Measurements from ENCODE around the gene CCDC137. TPM values are rescaled to one million over a fixed set of nuclear protein-coding genes. Genes with fewer than 3 reads are reported as not detected.
"Not testable (repeated sequence)": the region's sequence is repeated elsewhere in the genome, so short reads cannot be mapped to it uniquely, and the experiment has no call there.

CCDC137 gene
- total and polyA plus RNA-seq, 5 donors from 2014 or later = 10.2 to 30.4 (median 12.4) TPM

DNA sequence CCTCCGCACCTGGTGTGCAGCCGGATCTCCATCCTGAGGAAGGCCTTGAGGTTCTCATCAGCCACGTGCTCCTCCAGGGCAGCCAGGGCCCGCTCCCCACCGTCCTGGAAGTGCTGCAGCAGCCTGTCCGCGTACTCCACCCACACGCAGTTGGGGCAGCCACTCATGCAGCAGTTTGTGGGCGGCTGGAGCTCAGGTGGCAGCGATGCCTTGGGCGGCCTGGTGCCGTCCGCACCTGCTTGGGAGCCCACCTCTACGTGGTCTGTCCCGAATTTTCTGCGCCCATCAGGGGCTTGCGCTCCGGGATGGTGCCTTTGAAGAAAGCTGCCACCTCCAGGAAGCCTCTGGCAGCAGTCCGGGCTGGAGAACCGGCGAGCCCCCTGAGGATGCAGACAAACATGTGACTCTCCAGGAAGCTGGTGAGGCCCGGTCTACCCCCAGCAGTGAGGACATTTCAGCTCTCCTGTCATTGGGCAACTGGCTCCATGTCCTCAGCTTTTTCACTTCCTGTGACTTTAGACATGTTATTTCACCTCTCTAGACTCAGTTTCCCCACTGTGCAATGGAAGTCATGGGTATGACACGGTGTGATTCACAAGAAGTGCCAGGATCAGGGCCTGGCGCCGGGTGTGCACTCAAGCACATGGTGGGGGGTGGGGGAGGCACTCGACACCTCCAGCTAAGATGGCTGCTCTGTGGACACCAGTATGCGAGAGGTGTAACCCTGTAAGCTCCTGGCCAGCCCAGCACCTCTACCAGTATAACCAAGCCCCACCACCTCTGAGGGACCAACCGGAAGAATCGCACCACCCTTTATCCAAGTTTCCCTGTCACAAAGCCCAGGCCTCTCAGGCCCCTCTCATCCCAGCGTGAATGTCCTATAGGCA, 1.1 kb upstream of the CCDC137 start:
- no peaks in the 10 kb centered on the region for H3K27me3 Mint-ChIP-seq
- ATAC-seq (ENCODE audit: low read depth in 2 of 2) = peak; percentile 15 to 19
- H3K4me3 ChIP-seq (ENCODE audit: low read depth, low read length) = peak overlapping the region; percentile 83

DNA sequence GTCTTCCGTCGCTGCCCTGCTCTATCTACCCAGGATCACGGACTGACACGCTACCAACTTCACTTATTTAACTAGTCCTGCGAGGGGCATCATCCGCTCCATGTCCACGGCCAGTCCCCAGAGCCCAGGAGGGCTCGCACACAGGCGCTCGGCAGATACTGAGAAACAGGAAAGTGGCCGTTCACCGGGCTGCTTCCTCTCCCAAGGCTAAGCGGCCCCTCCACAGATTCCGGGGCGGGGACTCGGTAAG, 520 bp upstream of the CCDC137 start:
- Mint-ChIP-seq H3K4me1 (peaks cover 8 to 55% (median 22%) of the 10 kb centered on the region in 4 donors), H3K27ac (peak overlapping the region; percentile 93 to 95 (median 94)), H3K4me3 (peak overlapping the region; percentile 94 to 100 (median 96)), H3K27me3 (no peaks in the 10 kb centered on the region), H3K9me3 (peaks cover 0 to 2% (median 0%) of the 10 kb centered on the region in 7 donors), H3K36me3 (peaks cover 7% of the 10 kb centered on the region)
- no peaks in the 10 kb centered on the region for H3K9me3 ChIP-seq (ENCODE audit: control insufficient read depth in 2 of 2, low read length in 2 of 2)
- H3K27ac ChIP-seq (ENCODE audit: insufficient read depth, low read length, poor library complexity, severe bottlenecking) = peak overlapping the region; percentile 90
- H3K4me3 ChIP-seq (ENCODE audit: low read depth, low read length) = peak overlapping the region; percentile 83
- ATAC-seq (ENCODE audit: low read depth in 2 of 2) (peak; percentile 9 to 17), DNase-seq (peak in 1 of 3 donors; percentile 60)
- peaks cover 17% of the 10 kb centered on the region for H3K36me3 ChIP-seq (ENCODE audit: control insufficient read depth, insufficient read depth, low read length)
- peaks cover 43% of the 10 kb centered on the region for H3K4me1 ChIP-seq (ENCODE audit: control insufficient read depth, insufficient read depth, low read length, poor library complexity, severe bottlenecking)
- H3K27me3 ChIP-seq (ENCODE audit: control insufficient read depth, insufficient read depth, low read length) = no peaks in the 10 kb centered on the region

More for the DNA sequence above, 1.1 kb upstream of the CCDC137 start:
- DNase-seq = peak in 2 of 3 donors; percentile 29 to 71
- H3K36me3 Mint-ChIP-seq = peaks cover 7% of the 10 kb centered on the region
- no peaks in the 10 kb centered on the region for H3K9me3 ChIP-seq (ENCODE audit: control insufficient read depth in 2 of 2, low read length in 2 of 2)
- peak overlapping the region; percentile 90 for H3K27ac ChIP-seq (ENCODE audit: insufficient read depth, low read length, poor library complexity, severe bottlenecking)
- peak overlapping the region; percentile 94 to 100 (median 96) for H3K4me3 Mint-ChIP-seq
- peaks cover 0 to 2% (median 0%) of the 10 kb centered on the region in 7 donors for H3K9me3 Mint-ChIP-seq
- no peaks in the 10 kb centered on the region for H3K27me3 ChIP-seq (ENCODE audit: control insufficient read depth, insufficient read depth, low read length)
- peak overlapping the region; percentile 93 to 95 (median 94) for H3K27ac Mint-ChIP-seq
- H3K4me1 ChIP-seq (ENCODE audit: control insufficient read depth, insufficient read depth, low read length, poor library complexity, severe bottlenecking) = peaks cover 43% of the 10 kb centered on the region
- peaks cover 13% of the 10 kb centered on the region for H3K36me3 ChIP-seq (ENCODE audit: control insufficient read depth, insufficient read depth, low read length)
- peaks cover 8 to 55% (median 22%) of the 10 kb centered on the region in 4 donors for H3K4me1 Mint-ChIP-seq

DNA sequence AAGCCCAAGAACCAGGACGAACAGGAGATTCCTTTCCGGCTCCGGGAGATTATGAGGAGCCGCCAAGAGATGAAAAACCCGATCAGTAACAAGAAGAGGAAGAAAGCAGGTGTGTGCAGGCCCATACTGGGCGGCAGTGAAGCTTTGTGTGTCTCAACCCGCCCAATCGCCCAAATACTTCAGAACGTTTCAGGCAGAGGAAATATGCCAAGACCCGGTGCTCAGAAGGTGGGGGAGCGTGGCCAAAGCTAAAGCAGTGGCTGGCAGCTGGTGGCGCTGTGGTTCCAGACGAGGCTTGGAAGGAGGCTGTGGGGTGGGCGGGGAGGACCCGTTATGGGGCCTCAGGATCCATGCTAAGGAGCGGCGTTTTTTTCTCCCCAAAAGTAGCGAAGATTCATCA, 1.2 kb downstream of the CCDC137 start:
- peaks cover 34% of the 10 kb centered on the region for H3K36me3 ChIP-seq (ENCODE audit: control insufficient read depth, insufficient read depth, low read length)
- DNase-seq (no peak), ATAC-seq (ENCODE audit: low read depth in 2 of 2) (no peak)
- peaks cover 8 to 50% (median 21%) of the 10 kb centered on the region in 4 donors for H3K4me1 Mint-ChIP-seq
- H3K27ac ChIP-seq (ENCODE audit: insufficient read depth, low read length, poor library complexity, severe bottlenecking) = no peak overlapping the region
- H3K27me3 ChIP-seq (ENCODE audit: control insufficient read depth, insufficient read depth, low read length) = no peaks in the 10 kb centered on the region
- H3K4me3 Mint-ChIP-seq = peak overlapping the region; percentile 88 to 100 (median 96)
- peak overlapping the region; percentile 53 to 93 (median 83) for H3K27ac Mint-ChIP-seq
- no peaks in the 10 kb centered on the region for H3K9me3 ChIP-seq (ENCODE audit: control insufficient read depth in 2 of 2, low read length in 2 of 2)
- peaks cover 7% of the 10 kb centered on the region for H3K36me3 Mint-ChIP-seq
- peaks cover 38% of the 10 kb centered on the region for H3K4me1 ChIP-seq (ENCODE audit: control insufficient read depth, insufficient read depth, low read length, poor library complexity, severe bottlenecking)
- peaks cover 0 to 2% (median 0%) of the 10 kb centered on the region in 7 donors for H3K9me3 Mint-ChIP-seq
- no peaks in the 10 kb centered on the region for H3K27me3 Mint-ChIP-seq
- no peak overlapping the region for H3K4me3 ChIP-seq (ENCODE audit: low read depth, low read length)

DNA sequence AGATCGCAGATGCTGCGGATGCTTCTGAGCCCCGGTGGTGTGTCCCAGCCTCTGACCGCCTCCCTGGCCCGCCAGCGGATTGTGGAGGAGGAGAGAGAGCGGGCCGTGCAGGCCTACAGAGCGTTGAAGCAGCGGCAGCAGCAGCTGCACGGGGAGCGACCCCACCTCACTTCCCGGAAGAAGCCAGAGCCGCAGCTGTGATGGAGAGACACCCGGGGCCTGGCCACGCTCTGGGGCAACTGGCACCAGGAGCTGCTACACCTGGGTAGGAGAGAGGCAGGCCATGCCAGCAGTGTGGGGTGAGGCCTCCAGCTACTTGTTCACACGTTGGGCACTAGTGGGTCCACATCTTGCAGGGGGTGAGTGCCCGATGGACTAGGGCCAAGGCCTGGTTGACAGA, 6.0 kb downstream of the CCDC137 start:
- no peak overlapping the region for H3K27ac ChIP-seq (ENCODE audit: insufficient read depth, low read length, poor library complexity, severe bottlenecking)
- no peak overlapping the region for H3K4me3 Mint-ChIP-seq
- no peaks in the 10 kb centered on the region for H3K27me3 Mint-ChIP-seq
- ATAC-seq (ENCODE audit: low read depth in 2 of 2) (no peak), DNase-seq (no peak)
- peaks cover 43% of the 10 kb centered on the region for H3K36me3 ChIP-seq (ENCODE audit: control insufficient read depth, insufficient read depth, low read length)
- no peak overlapping the region for H3K27ac Mint-ChIP-seq
- H3K4me3 ChIP-seq (ENCODE audit: low read depth, low read length) = no peak overlapping the region
- H3K9me3 Mint-ChIP-seq = no peaks in the 10 kb centered on the region
- peaks cover 9 to 25% (median 12%) of the 10 kb centered on the region in 4 donors for H3K4me1 Mint-ChIP-seq
- no peaks in the 10 kb centered on the region for H3K9me3 ChIP-seq (ENCODE audit: control insufficient read depth in 2 of 2, low read length in 2 of 2)
- no peaks in the 10 kb centered on the region for H3K27me3 ChIP-seq (ENCODE audit: control insufficient read depth, insufficient read depth, low read length)
- H3K36me3 Mint-ChIP-seq = peaks cover 3% of the 10 kb centered on the region
- H3K4me1 ChIP-seq (ENCODE audit: control insufficient read depth, insufficient read depth, low read length, poor library complexity, severe bottlenecking) = peaks cover 10% of the 10 kb centered on the region

DNA sequence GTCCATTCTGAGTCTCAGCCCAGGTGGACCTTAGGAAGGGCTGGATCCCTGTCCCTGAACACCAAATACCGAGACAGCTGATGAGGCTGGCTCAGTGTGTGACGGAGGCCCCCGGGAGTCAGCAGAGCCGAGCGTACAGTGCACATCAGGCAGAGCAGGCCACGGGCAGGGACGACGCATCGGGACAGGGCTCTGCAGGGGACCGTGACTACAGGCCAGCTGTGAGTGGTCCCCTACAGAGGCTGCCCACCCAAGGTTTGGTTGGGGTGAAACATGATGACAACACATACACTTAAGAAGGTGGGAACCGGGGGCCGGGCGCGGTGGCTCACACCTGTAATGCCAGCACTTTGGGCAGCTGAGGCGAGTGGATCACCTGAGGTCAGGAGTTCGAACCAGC, 6.4 kb downstream of the CCDC137 start:
- Histone ChIP-seq H3K4me3 (ENCODE audit: low read depth, low read length) (no peak overlapping the region), H3K9me3 (ENCODE audit: control insufficient read depth in 2 of 2, low read length in 2 of 2) (no peaks in the 10 kb centered on the region), H3K27ac (ENCODE audit: insufficient read depth, low read length, poor library complexity, severe bottlenecking) (no peak overlapping the region), H3K36me3 (ENCODE audit: control insufficient read depth, insufficient read depth, low read length) (peaks cover 43% of the 10 kb centered on the region), H3K27me3 (ENCODE audit: control insufficient read depth, insufficient read depth, low read length) (no peaks in the 10 kb centered on the region), H3K4me1 (ENCODE audit: control insufficient read depth, insufficient read depth, low read length, poor library complexity, severe bottlenecking) (peaks cover 6% of the 10 kb centered on the region)
- Mint-ChIP-seq H3K27me3 (no peaks in the 10 kb centered on the region), H3K4me3 (no peak overlapping the region), H3K27ac (no peak overlapping the region), H3K36me3 (peaks cover 3% of the 10 kb centered on the region), H3K4me1 (peaks cover 6 to 21% (median 8%) of the 10 kb centered on the region in 4 donors), H3K9me3 (no peaks in the 10 kb centered on the region)
- ATAC-seq (ENCODE audit: low read depth in 2 of 2) (no peak), DNase-seq (no peak)

DNA sequence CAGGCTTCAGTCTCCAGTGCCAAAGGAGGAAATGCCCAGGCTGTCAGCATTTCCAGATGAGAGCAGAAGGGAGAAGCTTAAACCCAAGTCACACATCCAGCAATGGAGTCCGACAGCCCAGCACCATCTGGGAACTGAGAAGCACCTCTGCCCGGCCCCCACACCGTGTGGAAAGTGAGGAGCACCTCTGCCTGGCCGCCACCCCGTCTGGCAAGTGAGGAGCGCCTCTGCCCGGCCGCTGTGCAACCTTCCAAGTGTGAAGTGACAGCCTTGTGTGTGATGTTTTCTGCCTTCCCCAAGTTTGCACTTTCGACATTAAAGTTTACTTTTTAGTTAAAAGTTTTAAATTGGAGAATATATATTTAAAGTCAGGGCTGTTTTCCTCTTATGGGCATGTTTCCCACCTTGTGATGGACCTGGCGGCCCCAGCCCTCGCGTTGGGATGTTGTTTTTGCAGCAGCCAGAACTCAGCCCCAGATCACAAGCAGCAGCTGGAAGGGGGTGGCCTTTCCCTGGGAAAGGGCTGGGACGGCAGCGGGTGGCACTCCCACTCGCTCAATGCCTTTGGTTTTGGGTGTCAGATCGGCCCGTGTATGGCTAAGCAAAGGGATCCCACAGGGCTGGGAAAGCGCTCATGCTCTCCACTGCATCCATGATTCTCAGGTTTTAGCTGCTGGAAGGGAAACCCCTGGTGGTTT, 7.2 kb downstream of the CCDC137 start:
- H3K36me3 Mint-ChIP-seq = no peaks in the 10 kb centered on the region
- no peaks in the 10 kb centered on the region for H3K27me3 ChIP-seq (ENCODE audit: control insufficient read depth, insufficient read depth, low read length)
- H3K27me3 Mint-ChIP-seq = no peaks in the 10 kb centered on the region
- peak overlapping the region in 1 of 3 donors; percentile 63 for H3K27ac Mint-ChIP-seq
- no peak overlapping the region for H3K4me3 ChIP-seq (ENCODE audit: low read depth, low read length)
- H3K9me3 ChIP-seq (ENCODE audit: control insufficient read depth in 2 of 2, low read length in 2 of 2) = no peaks in the 10 kb centered on the region
- H3K4me1 Mint-ChIP-seq = peaks cover 0 to 15% (median 4%) of the 10 kb centered on the region in 4 donors
- peaks cover 43% of the 10 kb centered on the region for H3K36me3 ChIP-seq (ENCODE audit: control insufficient read depth, insufficient read depth, low read length)
- H3K4me3 Mint-ChIP-seq = peak overlapping the region in 1 of 4 donors; percentile 21
- no peaks in the 10 kb centered on the region for H3K4me1 ChIP-seq (ENCODE audit: control insufficient read depth, insufficient read depth, low read length, poor library complexity, severe bottlenecking)
- no peak overlapping the region for H3K27ac ChIP-seq (ENCODE audit: insufficient read depth, low read length, poor library complexity, severe bottlenecking)
- ATAC-seq (ENCODE audit: low read depth in 2 of 2) = no peak
- DNase-seq = no peak
- no peaks in the 10 kb centered on the region for H3K9me3 Mint-ChIP-seq

DNA sequence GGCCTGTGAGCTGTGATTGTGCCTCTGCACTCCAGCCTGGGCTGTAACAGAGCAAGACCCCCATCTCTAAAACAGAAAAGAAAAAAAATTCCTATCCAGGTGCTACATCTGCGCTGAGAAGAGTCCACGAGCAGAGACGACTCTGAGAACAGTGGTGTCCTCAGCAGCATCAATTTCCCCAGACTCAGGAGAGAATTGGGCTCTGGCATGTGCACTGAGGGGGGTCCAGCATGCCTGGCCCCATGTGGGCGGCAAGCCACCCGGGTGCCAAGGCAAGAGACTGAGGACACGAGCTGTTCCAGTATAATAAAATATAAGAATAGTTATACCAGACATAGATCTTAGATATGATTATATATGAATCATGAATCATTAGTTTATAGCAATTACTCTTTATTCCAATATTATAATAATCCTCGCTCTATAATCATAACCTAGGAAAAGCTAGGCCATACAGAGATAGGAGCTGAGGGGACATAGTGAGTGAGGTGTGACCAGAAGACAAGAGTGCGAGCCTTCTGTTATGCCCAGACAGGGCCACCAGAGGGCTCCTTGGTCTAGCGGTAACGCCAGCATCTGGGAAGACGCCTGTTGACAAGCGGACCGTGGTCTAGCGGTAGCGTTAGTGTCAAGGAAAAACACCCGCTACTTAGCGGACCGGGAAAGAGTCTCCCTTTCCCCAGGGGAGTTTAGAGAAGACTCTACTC, 9.1 kb downstream of the CCDC137 start:
- ATAC-seq (ENCODE audit: low read depth in 2 of 2); H3K27me3 Mint-ChIP-seq; H3K4me1 ChIP-seq (ENCODE audit: control insufficient read depth, insufficient read depth, low read length, poor library complexity, severe bottlenecking); H3K27ac Mint-ChIP-seq; H3K27me3 ChIP-seq (ENCODE audit: control insufficient read depth, insufficient read depth, low read length); H3K9me3 ChIP-seq (ENCODE audit: control insufficient read depth in 2 of 2, low read length in 2 of 2); H3K27ac ChIP-seq (ENCODE audit: insufficient read depth, low read length, poor library complexity, severe bottlenecking); H3K9me3 Mint-ChIP-seq; H3K36me3 Mint-ChIP-seq; H3K4me3 ChIP-seq (ENCODE audit: low read depth, low read length): not testable (repeated sequence)
- peaks cover 0 to 11% (median 4%) of the 10 kb centered on the region in 4 donors for H3K4me1 Mint-ChIP-seq
- H3K4me3 Mint-ChIP-seq = peak overlapping the region in 1 of 4 donors; percentile 12
- peak in 1 of 3 donors; percentile 26 for DNase-seq
- peaks cover 27% of the 10 kb centered on the region for H3K36me3 ChIP-seq (ENCODE audit: control insufficient read depth, insufficient read depth, low read length)
